ENCODE measurements around the gene OSER1. TPM values are rescaled to one million over a fixed set of nuclear protein-coding genes. Genes with fewer than 3 reads are reported as not detected.
A peak's percentile ranks its signal among the peaks of the same experiment; 100 is the strongest.
"Not testable (repeated sequence)": the region's sequence is repeated elsewhere in the genome, so short reads cannot be mapped to it uniquely, and the experiment has no call there.

Gene OSER1
- polyA plus RNA-seq, 4 donors: 45.4 to 52.7 (median 51.3) TPM

GRCh38 chr20:44204156-44204831 is 6.3 kb downstream of the OSER1 start:
- no peak for DNase-seq (ENCODE audit: low read depth in 4 of 4, low spot score in 3 of 4)

- DNase-seq (ENCODE audit: low read depth in 4 of 4, low spot score in 3 of 4): no peak
Measured at GRCh38 chr20:44203161-44203560, 7.4 kb downstream of the OSER1 start.

GRCh38 chr20:44200983-44201382 is 9.6 kb downstream of the OSER1 start:
- no peak for DNase-seq (ENCODE audit: low read depth in 4 of 4, low spot score in 3 of 4)

- DNase-seq (ENCODE audit: low read depth in 4 of 4, low spot score in 3 of 4): no peak
Measured at GRCh38 chr20:44200371-44200770, 10.2 kb downstream of the OSER1 start.

- DNase-seq (ENCODE audit: low read depth in 4 of 4, low spot score in 3 of 4): no peak
Measured at GRCh38 chr20:44199877-44200276, 10.7 kb downstream of the OSER1 start.

- DNase-seq (ENCODE audit: low read depth in 4 of 4, low spot score in 3 of 4): no peak
Measured at GRCh38 chr20:44198872-44199271, 11.7 kb downstream of the OSER1 start.

GRCh38 chr20:44196271-44196670 is 14.3 kb downstream of the OSER1 start:
- DNase-seq (ENCODE audit: low read depth in 4 of 4, low spot score in 3 of 4): no peak

- DNase-seq (ENCODE audit: low read depth in 4 of 4, low spot score in 3 of 4): no peak
Measured at GRCh38 chr20:44195605-44196004, 15.0 kb downstream of the OSER1 start.

GRCh38 chr20:44193801-44194200 is 16.8 kb downstream of the OSER1 start:
- DNase-seq (ENCODE audit: low read depth in 4 of 4, low spot score in 3 of 4): no peak

GRCh38 chr20:44191640-44192039 is 18.9 kb downstream of the OSER1 start:
- not testable (repeated sequence) for DNase-seq (ENCODE audit: low read depth in 4 of 4, low spot score in 3 of 4)

GRCh38 chr20:44190197-44190852 is 20.2 kb downstream of the OSER1 start:
- DNase-seq (ENCODE audit: low read depth in 4 of 4, low spot score in 3 of 4): peak in 3 of 4 donors; percentile 69 to 71 (median 70)

GRCh38 chr20:44188752-44189151 is 21.8 kb downstream of the OSER1 start:
- DNase-seq (ENCODE audit: low read depth in 4 of 4, low spot score in 3 of 4): no peak

- DNase-seq (ENCODE audit: low read depth in 4 of 4, low spot score in 3 of 4): no peak
Measured at GRCh38 chr20:44187772-44188709, 22.5 kb downstream of the OSER1 start.

GRCh38 chr20:44187054-44187771 is 23.4 kb downstream of the OSER1 start, which contains the start of gene JPH2:
JPH2 (minus strand) TSS chr20:44187188; CDS start chr20:44186705, 483 bp downstream.
- DNase-seq (ENCODE audit: low read depth in 4 of 4, low spot score in 3 of 4): no peak

- DNase-seq (ENCODE audit: low read depth in 4 of 4, low spot score in 3 of 4): no peak
Measured at GRCh38 chr20:44186674-44187053, 23.9 kb downstream of the OSER1 start.

- DNase-seq (ENCODE audit: low read depth in 4 of 4, low spot score in 3 of 4): no peak
Measured at GRCh38 chr20:44186201-44186600, 24.4 kb downstream of the OSER1 start.

GRCh38 chr20:44185574-44185973 is 25.0 kb downstream of the OSER1 start:
- DNase-seq (ENCODE audit: low read depth in 4 of 4, low spot score in 3 of 4): no peak

GRCh38 chr20:44183282-44183681 is 27.3 kb downstream of the OSER1 start:
- DNase-seq (ENCODE audit: low read depth in 4 of 4, low spot score in 3 of 4): no peak

GRCh38 chr20:44182863-44183262 is 27.7 kb downstream of the OSER1 start:
- DNase-seq (ENCODE audit: low read depth in 4 of 4, low spot score in 3 of 4): no peak

- DNase-seq (ENCODE audit: low read depth in 4 of 4, low spot score in 3 of 4): no peak
Measured at GRCh38 chr20:44182135-44182765, 28.3 kb downstream of the OSER1 start.
